Right ventricle myocardium inferior (tissue), 1 donor: Measurements from ENCODE around the gene OLR1. TPM values are rescaled to one million over a fixed set of nuclear protein-coding genes. Genes with fewer than 3 reads are reported as not detected.

ENCODE experiments used
- ATAC-seq: fragments of 200-7000 bp; cut with Tn5 transposase; one replicate; pipeline ENCODE4 v1.9.1; 2020; ENCODE audit warnings: mild to moderate bottlenecking, moderate library complexity
- DNase-seq: peaks from one replicate; pipeline ENCODE4 v3.0.0; 2021; ENCODE audit errors: missing footprints
- intact Hi-C: fragments of 100-400 bp; cut with DNase I; formaldehyde crosslinking; loops from one replicate; pipeline ENCODE4 v1.11.0; 2022
- total RNA-seq: library from RNA; stranded (reverse); fragmentation: NEBNext Ultra II Directional; extraction: Animal tissue kit (Norgen Biotek cat#: 25700); gene quantifications from one replicate; pipeline ENCODE4 v1.2.1, GENCODE V29; 2021
- donor health status: DM: no; HTN: yes; CAD: no; lungs with severe emphysema.

Gene OLR1
- total RNA-seq, 1 donor from 2014 or later = 0.24 TPM

DNA sequence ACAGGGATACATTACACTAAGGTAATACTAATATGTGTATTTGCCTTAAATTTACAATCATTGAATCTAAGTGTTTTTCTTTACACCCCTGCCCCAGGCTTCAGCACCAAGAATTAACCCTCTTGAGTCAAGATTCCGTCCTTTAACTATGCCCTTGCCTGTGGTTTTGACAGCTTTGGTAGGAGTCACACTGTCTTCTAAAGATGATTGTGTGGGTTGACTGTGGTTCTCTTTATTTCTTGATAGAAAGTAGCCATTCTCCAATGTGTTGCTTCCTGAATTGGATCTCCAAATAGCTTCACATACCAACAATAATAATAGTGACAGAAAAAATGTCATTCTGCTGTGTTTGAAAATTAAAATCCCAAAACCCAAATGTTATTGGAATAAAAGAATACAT lies 45.5 kb downstream of the OLR1 start:
- intact Hi-C loops = no loop called here
- no peak for ATAC-seq
- DNase-seq = no peak

GRCh38 chr12:10122689-10123088 lies 49.2 kb downstream of the OLR1 start:
- ATAC-seq (no peak), DNase-seq (no peak)
- intact Hi-C loops = no loop called here

GRCh38 chr12:10121278-10121677 lies 50.7 kb downstream of the OLR1 start:
- no peak for ATAC-seq
- intact Hi-C loops = no loop called here

GRCh38 chr12:10119066-10119465 lies 52.9 kb downstream of the OLR1 start:
- DNase-seq = no peak
- intact Hi-C loops = no loop called here
- ATAC-seq = no peak

More at GRCh38 chr12:10121278-10121677, 50.7 kb downstream of the OLR1 start:
- no peak for DNase-seq

- DNase-seq (no peak), ATAC-seq (no peak)
- intact Hi-C loops = no loop called here
Observed at GRCh38 chr12:10115890-10116289, 56.0 kb downstream of the OLR1 start.

GRCh38 chr12:10115311-10115710 lies 56.6 kb downstream of the OLR1 start:
- DNase-seq = no peak
- intact Hi-C loops = no loop called here

GRCh38 chr12:10113920-10114319 lies 58.0 kb downstream of the OLR1 start:
- DNase-seq (no peak), ATAC-seq (no peak)
- intact Hi-C loops = no loop called here

More at GRCh38 chr12:10115311-10115710, 56.6 kb downstream of the OLR1 start:
- no peak for ATAC-seq

- ATAC-seq = no peak
- intact Hi-C loops = no loop called here
- DNase-seq = no peak
Observed at GRCh38 chr12:10113075-10113474, 58.9 kb downstream of the OLR1 start.

- no peak for DNase-seq
Observed at GRCh38 chr12:10111451-10111850, 60.5 kb downstream of the OLR1 start.

DNA sequence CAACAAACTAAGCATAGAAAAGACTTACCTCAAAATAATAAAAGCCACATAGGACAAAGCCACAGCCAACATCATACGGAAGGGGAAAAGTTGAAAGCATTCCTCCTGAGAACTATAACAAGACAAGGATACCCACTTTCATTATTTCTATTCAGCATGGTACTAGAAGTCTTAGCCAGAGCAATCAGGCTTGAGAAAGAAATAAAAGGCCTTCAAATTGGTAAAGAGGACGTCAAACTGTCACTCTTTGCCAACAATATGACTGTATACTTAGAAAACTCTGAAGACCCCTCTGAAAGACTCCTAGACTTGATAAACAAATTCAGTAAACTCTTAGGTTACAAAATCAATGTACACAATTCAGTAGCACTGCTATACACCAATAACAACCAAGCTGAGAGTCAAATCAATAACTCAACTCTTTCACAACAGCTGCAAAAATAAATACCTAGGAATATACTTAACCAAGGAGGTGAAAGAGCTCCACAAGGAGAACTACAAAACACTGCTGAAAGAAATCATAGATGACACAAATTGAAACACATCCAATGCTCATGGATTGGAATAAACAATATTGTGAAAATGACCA lies 61.6 kb downstream of the OLR1 start:
- DNase-seq (no peak), ATAC-seq (no peak)
- intact Hi-C loops = no loop called here

More at GRCh38 chr12:10111451-10111850, 60.5 kb downstream of the OLR1 start:
- no peak for ATAC-seq
- intact Hi-C loops = no loop called here

Other genes with a start within 250 kb of the OLR1 start
- not detected for gene CLEC2A, start 239.8 kb downstream of the OLR1 start, total RNA-seq
- gene CLEC12A, start 200.7 kb downstream of the OLR1 start, total RNA-seq = 6.5 TPM
- gene CLEC1B, start 173.0 kb downstream of the OLR1 start, total RNA-seq = not detected
- gene CLEC12B, start 161.5 kb downstream of the OLR1 start, total RNA-seq = not detected
- not detected for gene CLEC9A, start 141.4 kb downstream of the OLR1 start, total RNA-seq
- gene CLEC1A, start 73.1 kb downstream of the OLR1 start, total RNA-seq = 3.7 TPM
- gene CLEC7A, start 41.9 kb downstream of the OLR1 start, total RNA-seq = 3.1 TPM
- not detected for gene TMEM52B, start 6.9 kb upstream of the OLR1 start, total RNA-seq
- gene GABARAPL1, start 40.7 kb upstream of the OLR1 start, total RNA-seq = 282 TPM
- 2.3 TPM for gene KLRD1, start 135.7 kb upstream of the OLR1 start, total RNA-seq
- gene KLRK1, start 217.9 kb upstream of the OLR1 start, total RNA-seq = 1.2 TPM
- gene KLRC4, start 237.6 kb upstream of the OLR1 start, total RNA-seq = not detected
- gene KLRC3, start 248.5 kb upstream of the OLR1 start, total RNA-seq = not detected